AG04450 (cell line): Measurements from ENCODE around the gene SERINC5. TPM values are rescaled to one million over a fixed set of nuclear protein-coding genes. Genes with fewer than 3 reads are reported as not detected.

Experiments
- CTCF ChIA-PET: fragments of 300-600, 350-600 bp; formaldehyde crosslinking; extraction: SDS; loops from one replicate; lab custom pipeline; 2022; ENCODE audit warnings: antibody characterized with exemption, inconsistent platforms; lab: Charles Lee
- POLR2A ChIA-PET: fragments of 350-600 bp; formaldehyde crosslinking; extraction: SDS; loops from one replicate; lab custom pipeline; 2021; ENCODE audit warnings: antibody characterized with exemption, inconsistent platforms; lab: Yijun Ruan, JAX
- DNase-seq: peaks from one replicate; pipeline ENCODE4 v3.0.0-alpha.2; 2011; ENCODE audit warnings: low read depth, low spot score
- H3K27ac ChIP-seq: one replicate; pipeline ENCODE4 v1.5.1; 2012; ENCODE audit warnings: low read depth, low read length, control low read depth
- H3K27me3 ChIP-seq: one replicate; pipeline ENCODE4 v1.6.0; 2012; ENCODE audit warnings: low read length; ENCODE audit not compliant: control insufficient read depth, insufficient read depth
- H3K4me3 ChIP-seq: 2 replicates; pipeline ENCODE4 v1.5.1; 2011; ENCODE audit warnings: mild to moderate bottlenecking, low read depth, low read length, control low read depth
- H3K9me3 ChIP-seq: 2 replicates; pipeline ENCODE4 v1.5.1; 2012; ENCODE audit warnings: low read length; ENCODE audit not compliant: control insufficient read depth, insufficient read depth
- CTCF ChIP-seq: IDR thresholded peaks from 2 replicates; pipeline ENCODE4 v1.5.1; 2011; ENCODE audit warnings: low read depth, low read length, control low read depth, inconsistent platforms
- polyA plus RNA-seq: library from polyadenylated mRNA; depleted of rRNA; stranded (reverse); fragments of >200 nt; gene quantifications from 2 replicates; pipeline ENCODE4 v1.2.3, GENCODE V29; 2011

Gene SERINC5
- polyA plus RNA-seq, 1 experiment, result 8.5 TPM

DNA sequence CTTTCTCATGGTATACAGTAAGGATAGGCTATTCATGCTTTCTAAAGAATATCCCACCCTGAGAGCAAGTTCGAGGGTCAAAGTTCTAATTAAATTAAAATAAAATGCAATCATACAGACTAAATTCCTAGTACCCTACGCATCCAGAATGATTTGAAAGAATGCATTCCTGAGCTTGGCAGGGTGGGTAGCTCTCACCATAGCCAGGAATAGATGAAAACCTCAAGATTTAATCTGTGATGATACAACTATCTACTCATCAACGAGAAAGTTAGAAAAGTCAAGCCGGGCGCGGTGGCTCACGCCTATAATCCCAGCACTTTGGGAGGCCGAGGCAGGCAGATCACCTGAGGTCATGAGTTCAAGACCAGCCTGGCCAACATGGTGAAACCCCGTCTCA is 32.3 kb downstream of the SERINC5 start:
- Histone ChIP-seq H3K4me3 (no peak overlapping the region), H3K27ac (no peak overlapping the region), H3K27me3 (no peaks in the 10 kb centered on the region), H3K9me3 (no peaks in the 10 kb centered on the region)
- POLR2A ChIA-PET, result interaction anchor here (0.6 kb wide), 1 partner anchor 33 kb away, joined by 3 read pairs; no protein-coding TSS in a partner anchor
- CTCF ChIA-PET, result no interaction called here
- DNase-seq, result no peak
- TF ChIP-seq CTCF, result no peak

DNA sequence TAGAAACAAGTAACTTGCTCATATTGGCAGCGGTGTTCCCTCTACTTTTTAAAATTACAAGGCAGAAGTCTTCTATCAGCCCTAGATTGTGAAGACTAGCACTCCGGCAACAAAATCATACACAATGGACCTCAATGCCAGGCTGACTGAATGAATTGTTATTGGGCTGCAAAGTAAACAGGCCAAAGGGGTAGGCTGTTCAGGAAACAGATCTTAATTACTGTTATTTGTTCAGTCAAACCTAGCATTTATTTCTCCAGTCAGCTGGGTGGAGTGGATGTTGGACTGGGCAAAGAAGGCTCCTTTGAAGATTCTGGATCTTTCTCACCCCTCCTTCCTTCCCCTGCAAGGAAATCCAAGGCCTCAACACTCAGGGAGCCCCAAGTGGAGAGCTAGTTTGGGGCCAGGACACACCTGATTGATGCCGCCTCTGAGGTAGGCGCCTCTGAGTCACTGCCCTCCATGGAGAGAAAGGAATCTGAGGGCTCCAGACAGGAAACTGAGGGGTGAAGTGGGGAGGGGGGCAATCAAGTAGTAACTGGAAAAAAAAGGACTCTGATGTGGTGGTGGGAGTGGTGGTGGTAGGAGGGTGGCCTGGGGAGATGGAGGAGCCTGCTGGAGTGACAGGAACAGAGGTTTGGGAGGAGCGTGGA is 35.5 kb downstream of the SERINC5 start:
- Histone ChIP-seq H3K9me3 (no peaks in the 10 kb centered on the region), H3K27me3 (no peaks in the 10 kb centered on the region), H3K4me3 (no peak overlapping the region), H3K27ac (no peak overlapping the region)
- no peak for DNase-seq
- no peak for TF ChIP-seq CTCF
- ChIA-PET POLR2A (no interaction called here), CTCF (no interaction called here)

- H3K27ac ChIP-seq, result no peak overlapping the region
- no peak for TF ChIP-seq CTCF
- ChIA-PET POLR2A (no interaction called here), CTCF (interaction anchor here (0.5 kb wide), 1 partner anchor 32 kb away, joined by 4 read pairs; no protein-coding TSS in a partner anchor)
- no peak overlapping the region for H3K4me3 ChIP-seq
- DNase-seq, result no peak
- H3K9me3 ChIP-seq, result no peaks in the 10 kb centered on the region
- no peaks in the 10 kb centered on the region for H3K27me3 ChIP-seq
Measured at GRCh38 chr5:80219391-80219790, 36.5 kb downstream of the SERINC5 start.

DNA sequence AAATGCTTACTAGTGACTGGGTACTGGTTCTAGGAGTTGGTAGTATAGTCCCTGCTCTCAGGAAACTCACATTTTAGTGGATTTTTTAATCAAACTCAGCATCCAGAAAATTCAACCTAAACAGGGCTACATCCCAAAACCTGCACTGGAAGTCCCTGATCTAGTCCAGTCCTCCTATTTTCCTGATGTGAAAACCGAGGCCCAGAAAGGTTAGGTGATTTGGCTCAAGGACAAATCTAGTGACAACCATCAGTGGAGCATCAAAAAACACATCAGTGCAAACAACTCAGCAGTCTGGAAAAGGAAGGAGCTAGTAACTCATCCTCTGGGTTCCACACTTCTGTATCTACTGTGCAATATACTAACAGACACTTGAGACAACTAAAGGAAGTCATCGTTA is 38.2 kb downstream of the SERINC5 start:
- Histone ChIP-seq H3K9me3 (no peaks in the 10 kb centered on the region), H3K4me3 (no peak overlapping the region), H3K27me3 (no peaks in the 10 kb centered on the region), H3K27ac (no peak overlapping the region)
- CTCF ChIA-PET, result no interaction called here
- no peak for DNase-seq
- POLR2A ChIA-PET, result no interaction called here
- TF ChIP-seq CTCF, result no peak

GRCh38 chr5:80216753-80217596 is 38.9 kb downstream of the SERINC5 start:
- ChIA-PET CTCF (interaction anchor here (0.6 kb wide), 1 partner anchor 1036 kb away, joined by 3 read pairs; no protein-coding TSS in a partner anchor), POLR2A (no interaction called here)
- no peak for TF ChIP-seq CTCF
- DNase-seq, result no peak
- H3K9me3 ChIP-seq, result no peaks in the 10 kb centered on the region
- no peak overlapping the region for H3K4me3 ChIP-seq
- no peak overlapping the region for H3K27ac ChIP-seq
- no peaks in the 10 kb centered on the region for H3K27me3 ChIP-seq
